GM12873 (cell line): Measurements from ENCODE around the gene C20orf204.

Experiments
- CTCF ChIP-seq: IDR thresholded peaks from 2 replicates; pipeline ENCODE4 v1.5.1; 2012; ENCODE audit warnings: low read depth, mild to moderate bottlenecking, moderate library complexity, low read length, control low read depth; ENCODE audit not compliant: insufficient read depth; ENCODE audit errors: missing control alignments

C20orf204 gene

GRCh38 chr20:64023361-64024140 lies 12.4 kb upstream of the C20orf204 start:
- no peak for TF ChIP-seq CTCF

GRCh38 chr20:64024141-64024990 lies 11.6 kb upstream of the C20orf204 start:
- no peak for TF ChIP-seq CTCF

GRCh38 chr20:64025101-64025825 lies 10.7 kb upstream of the C20orf204 start:
- no peak for TF ChIP-seq CTCF

- no peak for TF ChIP-seq CTCF
Measured at GRCh38 chr20:64025826-64026412, 10.1 kb upstream of the C20orf204 start.

- TF ChIP-seq CTCF, result no peak
Measured at GRCh38 chr20:64027981-64028685, 7.8 kb upstream of the C20orf204 start.

- TF ChIP-seq CTCF, result no peak
Measured at GRCh38 chr20:64029293-64030117, 6.5 kb upstream of the C20orf204 start.
